NCI-H345 treated with DMSO at 0.1 percent for 48 hours (cell line): ENCODE measurements around the gene HIGD1C.
"Not testable (repeated sequence)": the region's sequence is repeated elsewhere in the genome, so short reads cannot be mapped to it uniquely, and the experiment has no call there.

Experiments
- DNase-seq: peaks from one replicate; lab custom pipeline; 2025; ENCODE audit not compliant: unreplicated experiment; lab: John Stamatoyannopoulos, UW

HIGD1C gene

GRCh38 chr12:50984586-50985298, 32.4 kb downstream of the HIGD1C start:
- no peak for DNase-seq

- no peak for DNase-seq
Observed at GRCh38 chr12:50985322-50985721, 33.0 kb downstream of the HIGD1C start.

- no peak for DNase-seq
Observed at GRCh38 chr12:50986966-50987737, 34.8 kb downstream of the HIGD1C start.

GRCh38 chr12:50988051-50988450, 35.7 kb downstream of the HIGD1C start:
- no peak for DNase-seq

GRCh38 chr12:50988871-50989270, 36.5 kb downstream of the HIGD1C start:
- DNase-seq: no peak

- no peak for DNase-seq
Observed at GRCh38 chr12:50990147-50990727, 37.9 kb downstream of the HIGD1C start.

- no peak for DNase-seq
Observed at GRCh38 chr12:50990791-50991190, 38.4 kb downstream of the HIGD1C start.

GRCh38 chr12:50991291-50991690, 38.9 kb downstream of the HIGD1C start:
- DNase-seq: no peak

- no peak for DNase-seq
Observed at GRCh38 chr12:50992819-50993218, 40.5 kb downstream of the HIGD1C start.

GRCh38 chr12:50999093-50999492, 46.7 kb downstream of the HIGD1C start:
- DNase-seq: no peak

- no peak for DNase-seq
Observed at GRCh38 chr12:51000245-51000644, 47.9 kb downstream of the HIGD1C start.

- no peak for DNase-seq
Observed at GRCh38 chr12:51001799-51002198, 49.5 kb downstream of the HIGD1C start.

- DNase-seq: no peak
Observed at GRCh38 chr12:51004504-51004903, 52.2 kb downstream of the HIGD1C start.

GRCh38 chr12:51005030-51005429, 52.7 kb downstream of the HIGD1C start:
- no peak for DNase-seq

GRCh38 chr12:51005671-51006070, 53.3 kb downstream of the HIGD1C start:
- no peak for DNase-seq

- DNase-seq: no peak
Observed at GRCh38 chr12:51008329-51009055, 56.1 kb downstream of the HIGD1C start.

- no peak for DNase-seq
Observed at GRCh38 chr12:51009056-51009440, 56.7 kb downstream of the HIGD1C start.

GRCh38 chr12:51011955-51012354, 59.6 kb downstream of the HIGD1C start:
- DNase-seq: no peak

- DNase-seq: no peak
Observed at GRCh38 chr12:51012570-51013236, 60.4 kb downstream of the HIGD1C start.

GRCh38 chr12:51013441-51013840, 61.1 kb downstream of the HIGD1C start:
- no peak for DNase-seq

GRCh38 chr12:51014467-51014866, 62.1 kb downstream of the HIGD1C start:
- not testable (repeated sequence) for DNase-seq
